Right lobe of liver (tissue), 4 donors: Measurements from ENCODE around the gene TCF4.

ENCODE experiments used
- POLR2A ChIP-seq: fragments of 450-650 bp; IDR thresholded peaks from one replicate; pipeline ENCODE4 v1.6.1; 2017; ENCODE audit warnings: antibody characterized with exemption, mild to moderate bottlenecking
- TF ChIP-seq, protein P1 (sequence below), 4 donors: fragments of 200-600 bp in 3 of 4; fragments of 450-650 bp in 1 of 4; IDR thresholded peaks; one replicate each; pipeline versions ENCODE4 v1.5.1 to v1.8.0; 2016 to 2022; ENCODE audit warnings: antibody characterized with exemption in 4 of 4, mild to moderate bottlenecking in 2 of 4
- donor health status: DM: no; HTN: no; CAD: no.
- donor health status: DM: no; HTN: no; CAD: no.
- donor health status: DM: no; HTN: yes; CAD: no.

- TF ChIP-seq POLR2A = no peak
- TF ChIP-seq, protein P1, sequence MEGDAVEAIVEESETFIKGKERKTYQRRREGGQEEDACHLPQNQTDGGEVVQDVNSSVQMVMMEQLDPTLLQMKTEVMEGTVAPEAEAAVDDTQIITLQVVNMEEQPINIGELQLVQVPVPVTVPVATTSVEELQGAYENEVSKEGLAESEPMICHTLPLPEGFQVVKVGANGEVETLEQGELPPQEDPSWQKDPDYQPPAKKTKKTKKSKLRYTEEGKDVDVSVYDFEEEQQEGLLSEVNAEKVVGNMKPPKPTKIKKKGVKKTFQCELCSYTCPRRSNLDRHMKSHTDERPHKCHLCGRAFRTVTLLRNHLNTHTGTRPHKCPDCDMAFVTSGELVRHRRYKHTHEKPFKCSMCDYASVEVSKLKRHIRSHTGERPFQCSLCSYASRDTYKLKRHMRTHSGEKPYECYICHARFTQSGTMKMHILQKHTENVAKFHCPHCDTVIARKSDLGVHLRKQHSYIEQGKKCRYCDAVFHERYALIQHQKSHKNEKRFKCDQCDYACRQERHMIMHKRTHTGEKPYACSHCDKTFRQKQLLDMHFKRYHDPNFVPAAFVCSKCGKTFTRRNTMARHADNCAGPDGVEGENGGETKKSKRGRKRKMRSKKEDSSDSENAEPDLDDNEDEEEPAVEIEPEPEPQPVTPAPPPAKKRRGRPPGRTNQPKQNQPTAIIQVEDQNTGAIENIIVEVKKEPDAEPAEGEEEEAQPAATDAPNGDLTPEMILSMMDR (IDR thresholded peaks at IDR 0.05) = peak in 1 of 4 donors; percentile 18
These were observed 312.7 kb downstream of the TCF4 start for GRCh38 chr18:55275039-55275901.
